Glomerular visceral epithelial cell (primary cell): ENCODE measurements around the gene RNF4.
"Not testable (repeated sequence)": the region's sequence is repeated elsewhere in the genome, so short reads cannot be mapped to it uniquely, and the experiment has no call there.

Source experiments
- DNase-seq: peaks from one replicate; pipeline ENCODE4 v3.0.0-alpha.2; 2016; ENCODE audit errors: extremely low spot score

RNF4 gene

GRCh38 chr4:2468456-2469191 is at the start of gene RNF4:
RNF4 (plus strand) TSS chr4:2469106; CDS start chr4:2490494, 21,388 bp downstream.
- DNase-seq, result peak; percentile 98

GRCh38 chr4:2419814-2420213 is 49.1 kb upstream of the RNF4 start:
- DNase-seq, result no peak

- no peak for DNase-seq
Measured at GRCh38 chr4:2421928-2422327, 47.0 kb upstream of the RNF4 start.

- DNase-seq, result no peak
Measured at GRCh38 chr4:2423066-2423465, 45.8 kb upstream of the RNF4 start.

GRCh38 chr4:2423695-2424094 is 45.2 kb upstream of the RNF4 start:
- DNase-seq, result no peak

GRCh38 chr4:2424581-2424980 is 44.3 kb upstream of the RNF4 start:
- DNase-seq, result no peak

- DNase-seq, result no peak
Measured at GRCh38 chr4:2425386-2426068, 43.4 kb upstream of the RNF4 start.

- no peak for DNase-seq
Measured at GRCh38 chr4:2426069-2426397, 42.9 kb upstream of the RNF4 start.

GRCh38 chr4:2426711-2427275 is 42.1 kb upstream of the RNF4 start:
- no peak for DNase-seq

- no peak for DNase-seq
Measured at GRCh38 chr4:2427383-2428334, 41.2 kb upstream of the RNF4 start.

GRCh38 chr4:2428496-2429213 is 40.3 kb upstream of the RNF4 start:
- DNase-seq, result no peak

GRCh38 chr4:2429945-2430757 is 38.8 kb upstream of the RNF4 start:
- DNase-seq, result not testable (repeated sequence)

GRCh38 chr4:2432004-2432403 is 36.9 kb upstream of the RNF4 start:
- no peak for DNase-seq

GRCh38 chr4:2432991-2433530 is 35.8 kb upstream of the RNF4 start:
- peak; percentile 60 for DNase-seq

- no peak for DNase-seq
Measured at GRCh38 chr4:2433609-2434350, 35.1 kb upstream of the RNF4 start.

GRCh38 chr4:2434420-2434819 is 34.5 kb upstream of the RNF4 start:
- no peak for DNase-seq

- no peak for DNase-seq
Measured at GRCh38 chr4:2436301-2436700, 32.6 kb upstream of the RNF4 start.

- no peak for DNase-seq
Measured at GRCh38 chr4:2436761-2437474, 32.0 kb upstream of the RNF4 start.
